LNCAP (cell line): ENCODE results near the gene FOXC2.

Experiments
- CTCF ChIP-seq: fragments of 450-650 bp; IDR thresholded peaks from 2 replicates; pipeline ENCODE4 v1.5.1; 2017; ENCODE audit warnings: mild to moderate bottlenecking

FOXC2 gene

GRCh38 chr16:86521236-86522197 is 45.1 kb upstream of the FOXC2 start:
- no peak for TF ChIP-seq CTCF

- TF ChIP-seq CTCF: no peak
Measured at GRCh38 chr16:86522634-86523033, 44.0 kb upstream of the FOXC2 start.

- no peak for TF ChIP-seq CTCF
Measured at GRCh38 chr16:86523166-86523740, 43.4 kb upstream of the FOXC2 start.

GRCh38 chr16:86524029-86524428 is 42.6 kb upstream of the FOXC2 start:
- no peak for TF ChIP-seq CTCF

- TF ChIP-seq CTCF: no peak
Measured at GRCh38 chr16:86525696-86526095, 40.9 kb upstream of the FOXC2 start.

- no peak for TF ChIP-seq CTCF
Measured at GRCh38 chr16:86527366-86527765, 39.3 kb upstream of the FOXC2 start.

GRCh38 chr16:86528061-86528929 is 38.3 kb upstream of the FOXC2 start:
- TF ChIP-seq CTCF: no peak
